GM21737 (cell line): ENCODE data around the gene SLC39A11.
"Not testable (repeated sequence)": the region's sequence is repeated elsewhere in the genome, so short reads cannot be mapped to it uniquely, and the experiment has no call there.

Source experiments
- ATAC-seq: cut with Tn5 transposase; IDR thresholded peaks from one replicate; pipeline ENCODE4 v1.9.1; 2021; ENCODE audit warnings: mild to moderate bottlenecking, moderate library complexity; ENCODE audit not compliant: unreplicated experiment

The SLC39A11 gene

GRCh38 chr17:72846399-72846798 is 246.1 kb downstream of the SLC39A11 start:
- no peak for ATAC-seq

GRCh38 chr17:72843591-72843990 is 248.9 kb downstream of the SLC39A11 start:
- no peak for ATAC-seq

- no peak for ATAC-seq
These were observed 252.5 kb downstream of the SLC39A11 start for GRCh38 chr17:72840019-72840418.

- ATAC-seq, result no peak
These were observed 253.3 kb downstream of the SLC39A11 start for GRCh38 chr17:72839131-72839725.

DNA sequence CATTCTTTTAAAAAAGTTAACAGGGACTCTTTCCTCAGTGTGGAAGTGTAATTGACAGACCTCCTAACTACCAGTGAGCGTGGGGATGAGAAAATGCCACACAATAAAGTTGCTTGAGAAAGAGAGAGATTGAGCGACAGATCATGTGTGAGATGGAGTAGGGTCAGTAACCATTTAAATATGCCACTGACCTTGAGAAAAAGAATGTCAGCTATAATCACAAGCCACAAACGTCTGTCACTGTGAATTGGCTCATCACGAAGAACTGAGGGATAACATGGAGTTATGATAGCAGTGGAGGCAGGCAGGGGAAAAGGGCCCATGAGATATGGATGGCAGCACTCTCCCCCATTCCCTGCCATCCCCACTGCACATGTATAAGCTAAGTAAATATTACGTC is 253.9 kb downstream of the SLC39A11 start:
- no peak for ATAC-seq

- ATAC-seq, result no peak
These were observed 254.4 kb downstream of the SLC39A11 start for GRCh38 chr17:72838068-72838467.

DNA sequence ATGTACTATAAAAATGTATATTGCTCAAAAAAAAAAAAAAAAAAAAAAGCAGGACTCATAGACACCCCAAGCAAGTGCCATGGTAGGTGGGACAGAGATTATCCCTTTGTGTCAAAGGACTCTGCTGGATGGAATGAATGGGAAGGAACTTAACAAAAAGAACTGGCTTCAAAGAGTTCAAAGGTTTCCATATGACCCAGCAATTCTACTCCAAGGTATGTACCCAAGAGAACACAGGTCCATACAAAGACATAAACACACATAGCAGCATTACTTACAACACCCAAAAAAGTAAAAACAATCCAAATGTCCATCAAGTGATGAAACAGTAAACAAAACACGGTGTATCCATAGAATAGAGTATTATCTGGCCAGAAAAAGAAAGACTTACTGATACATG is 255.2 kb downstream of the SLC39A11 start:
- ATAC-seq, result no peak

GRCh38 chr17:72833128-72833765 is 259.2 kb downstream of the SLC39A11 start:
- no peak for ATAC-seq

GRCh38 chr17:72832306-72832705 is 260.2 kb downstream of the SLC39A11 start:
- ATAC-seq, result no peak

- ATAC-seq, result no peak
These were observed 262.6 kb downstream of the SLC39A11 start for GRCh38 chr17:72829883-72830282.

GRCh38 chr17:72826602-72827001 is 265.9 kb downstream of the SLC39A11 start:
- no peak for ATAC-seq

GRCh38 chr17:72826059-72826458 is 266.4 kb downstream of the SLC39A11 start:
- not testable (repeated sequence) for ATAC-seq

DNA sequence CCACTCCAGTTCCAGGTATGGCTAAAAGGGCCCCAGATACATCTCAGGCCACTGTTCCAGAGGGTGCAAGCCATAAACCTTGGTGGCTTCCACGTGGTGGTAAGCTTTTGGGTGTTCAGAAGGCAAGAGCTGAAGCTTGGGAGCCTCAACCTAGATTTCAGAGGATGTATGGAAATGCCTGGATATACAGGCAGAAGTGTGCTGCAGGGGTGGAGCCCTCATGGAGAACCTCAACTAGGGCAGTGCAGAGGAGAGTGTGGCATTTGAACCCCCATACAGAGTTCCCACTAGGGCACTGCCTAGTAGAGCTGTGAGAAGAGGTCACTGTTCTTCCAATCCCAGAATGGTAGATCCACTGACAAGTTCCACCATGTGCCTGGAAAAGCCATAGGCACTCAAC is 267.3 kb downstream of the SLC39A11 start:
- ATAC-seq, result no peak

- not testable (repeated sequence) for ATAC-seq
These were observed 268.2 kb downstream of the SLC39A11 start for GRCh38 chr17:72824267-72824666.

DNA sequence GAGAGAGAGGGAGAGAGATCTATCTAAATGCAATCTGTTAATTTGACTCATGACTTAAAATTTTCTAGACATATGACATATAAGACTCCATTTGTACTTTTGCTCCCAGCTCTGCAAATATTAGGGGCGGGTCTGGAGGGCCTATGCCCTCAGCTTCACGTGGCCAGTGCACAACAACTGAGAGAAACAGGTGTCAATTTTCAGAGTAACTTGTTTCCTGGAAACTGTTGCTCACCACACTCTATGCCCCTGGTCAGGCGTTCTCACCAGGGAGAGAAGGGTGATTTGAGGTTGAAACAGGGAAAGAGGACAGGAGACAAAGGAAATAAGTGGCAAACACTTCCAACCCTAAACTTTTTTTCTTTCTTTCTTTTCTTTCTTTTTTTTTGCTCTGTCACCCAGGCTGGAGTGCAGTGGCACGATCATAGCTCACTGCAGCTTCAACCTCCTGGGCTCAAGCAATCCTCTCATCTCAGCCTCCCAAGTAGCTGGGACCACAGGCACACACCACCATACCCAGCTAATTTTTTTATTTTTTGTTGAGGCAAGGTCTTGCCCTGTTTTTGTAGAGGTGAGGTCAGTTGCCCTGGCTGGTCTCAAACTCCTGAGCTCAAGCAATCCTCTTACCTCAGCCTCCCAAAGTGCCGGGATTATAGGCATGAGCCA is 270.0 kb downstream of the SLC39A11 start:
- no peak for ATAC-seq

GRCh38 chr17:72816406-72816805 is 276.1 kb downstream of the SLC39A11 start:
- ATAC-seq, result no peak

DNA sequence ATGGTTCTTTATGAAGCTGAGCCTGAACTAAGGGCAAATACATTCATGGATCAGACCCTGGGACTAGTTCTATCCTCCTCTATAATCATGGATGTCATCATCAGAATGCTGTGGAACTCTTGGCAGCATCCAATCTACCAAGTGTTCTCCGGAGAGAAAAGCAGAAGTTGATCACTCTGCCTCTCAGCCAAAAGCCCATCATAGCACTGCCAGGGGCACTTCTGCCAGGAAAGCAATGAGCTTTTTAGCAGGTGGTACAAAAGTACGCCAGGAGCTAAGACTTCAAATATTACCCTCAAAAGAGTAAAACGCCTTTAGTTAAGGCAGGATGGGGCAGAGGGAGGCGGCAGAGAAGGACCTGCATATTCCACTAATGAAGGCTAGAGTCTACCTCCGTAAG is 279.0 kb downstream of the SLC39A11 start:
- no peak for ATAC-seq

DNA sequence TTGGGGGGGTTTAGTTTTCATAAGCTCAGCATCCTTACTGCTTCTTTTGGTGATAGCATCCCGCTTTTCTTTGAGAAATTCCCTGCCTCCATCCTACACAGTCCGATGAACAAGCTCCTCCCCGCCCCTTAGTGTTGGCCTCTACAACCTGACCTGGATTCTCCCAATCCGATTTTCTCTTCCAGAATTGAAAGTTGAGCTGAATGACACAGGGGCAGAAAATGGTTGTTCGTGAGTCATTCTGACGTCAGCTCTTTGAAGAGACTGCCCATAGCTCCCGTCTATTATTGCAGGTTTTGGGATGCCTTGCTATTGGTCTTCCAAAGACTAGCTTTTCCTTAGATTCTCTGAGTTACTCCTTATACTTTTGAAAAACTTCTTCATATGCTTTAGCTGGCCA is 279.7 kb downstream of the SLC39A11 start:
- ATAC-seq, result no peak

GRCh38 chr17:72811976-72812687 is 280.4 kb downstream of the SLC39A11 start:
- no peak for ATAC-seq

DNA sequence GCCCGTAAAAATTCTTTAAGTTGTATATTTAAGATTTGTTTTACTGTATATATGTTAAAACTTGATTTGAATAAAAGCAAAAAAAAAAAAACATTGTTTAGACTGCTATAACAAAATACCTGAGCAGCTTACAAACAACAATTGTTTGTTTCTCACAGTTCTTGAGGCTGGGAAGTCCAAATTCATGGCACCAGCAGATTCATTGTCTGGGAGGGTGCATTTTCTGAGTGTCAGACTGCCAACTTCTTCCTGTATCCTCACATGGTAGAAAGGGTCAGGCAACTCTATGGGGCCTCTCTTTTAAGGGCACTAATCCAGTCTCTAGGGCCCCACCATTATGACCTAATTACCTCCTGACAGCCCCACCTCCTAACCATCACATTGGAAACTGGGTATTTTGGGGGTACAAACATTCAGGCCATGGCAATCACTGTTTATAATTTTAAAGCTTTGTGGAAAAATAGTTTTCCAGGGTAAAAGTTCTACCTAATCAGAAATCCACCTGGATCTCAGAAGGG is 281.4 kb downstream of the SLC39A11 start:
- no peak for ATAC-seq

DNA sequence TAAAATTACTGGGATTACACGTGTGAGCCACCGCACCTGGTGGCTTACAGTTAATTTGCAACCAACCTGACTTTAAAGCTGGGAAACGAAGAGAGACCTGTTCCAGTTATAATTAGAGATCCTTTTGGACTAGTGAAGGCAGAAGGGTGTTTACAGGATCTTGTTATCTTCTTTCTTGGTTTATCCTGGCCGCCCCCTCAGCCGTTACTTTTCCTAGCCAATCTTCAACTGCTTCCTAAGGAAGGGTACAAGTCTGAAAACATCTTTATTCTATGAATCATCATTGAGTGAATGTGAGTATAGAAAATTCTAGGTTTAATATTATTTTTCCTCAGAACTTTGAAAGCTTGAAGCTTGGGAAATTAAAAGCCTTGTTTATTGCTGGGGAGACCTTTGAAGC is 286.5 kb downstream of the SLC39A11 start:
- no peak for ATAC-seq
